ENCODE data around the gene OR51B2. TPM values are rescaled to one million over a fixed set of nuclear protein-coding genes. Genes with fewer than 3 reads are reported as not detected.

Gene OR51B2
- total RNA-seq, 1 experiment from 2014 or later: 17.1 TPM

DNA sequence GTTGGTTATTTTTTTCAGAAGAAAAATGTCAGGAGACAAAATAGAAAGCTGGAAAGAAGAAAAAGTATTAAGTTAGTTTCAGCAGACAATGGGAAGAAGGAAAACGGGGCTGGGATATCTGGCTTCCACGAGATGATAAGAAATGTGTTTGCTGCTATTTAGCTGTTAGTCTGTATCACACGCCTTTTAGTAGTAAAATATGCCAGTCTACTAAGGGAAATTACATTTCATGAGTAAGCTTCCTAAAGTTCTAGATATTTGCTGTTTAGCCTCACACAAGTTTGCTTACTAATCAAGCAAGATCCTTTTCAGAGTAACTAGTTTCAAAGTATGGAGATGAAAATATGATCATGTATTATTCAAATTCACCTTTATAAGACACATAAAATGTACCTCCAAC lies 23.8 kb downstream of the OR51B2 start:
- H3K9me3 ChIP-seq (ENCODE audit: control insufficient read depth in 1 of 2, insufficient read depth in 1 of 2, low read depth in 1 of 2, low read length in 2 of 2): no peaks in the 10 kb centered on the region
- no peak for ATAC-seq
- H3K79me2 ChIP-seq (ENCODE audit: insufficient read depth, low read length): no peaks in the 10 kb centered on the region
- RAD21 ChIA-PET (ENCODE audit: low non-redundant PET in 1 of 2, low total read pairs in 2 of 2, uncharacterized antibody in 2 of 2, unreplicated experiment in 2 of 2): no interaction called here
- no peak overlapping the region for H3K4me3 ChIP-seq (replicated peaks in 1 of 2; ENCODE audit: low read depth in 1 of 2, low read length in 2 of 2)
- no peaks in the 10 kb centered on the region for H3K4me1 ChIP-seq (ENCODE audit: control insufficient read depth in 1 of 2, insufficient read depth in 2 of 2, low read length in 2 of 2)
- H3K36me3 ChIP-seq (ENCODE audit: control insufficient read depth in 1 of 2, insufficient read depth in 2 of 2, low read length in 2 of 2): peaks cover 7 to 26% of the 10 kb centered on the region in 2 experiments; a peak in 2 of 4 replicates
- BruUV-seq (replicated peaks): no TSS peak
- TF ChIP-seq YY1 (IDR thresholded peaks at IDR 0.05; ENCODE audit: extremely low read depth, insufficient replicate concordance, low read depth, low read length) (no peak), ZNF274 (IDR thresholded peaks at IDR 0.05; ENCODE audit: low read depth, low read length) (no peak), JUND (IDR thresholded peaks at IDR 0.05) (no peak), RAD21 (IDR thresholded peaks at IDR 0.05; ENCODE audit: low read depth) (no peak), ZFX (IDR thresholded peaks at IDR 0.05) (no peak), EGR1 (IDR thresholded peaks at IDR 0.05; ENCODE audit: low read depth) (no peak), CEBPB (IDR thresholded peaks at IDR 0.05; ENCODE audit: low read depth) (no peak), SRF (IDR thresholded peaks at IDR 0.05; ENCODE audit: low read depth) (no peak), FOSL1 (IDR thresholded peaks at IDR 0.05; ENCODE audit: low read depth) (no peak), MAX (IDR thresholded peaks at IDR 0.05) (no peak), POLR2AphosphoS5 (IDR thresholded peaks at IDR 0.05; ENCODE audit: low read depth, low read length) (no peak), SP1 (IDR thresholded peaks at IDR 0.05; ENCODE audit: low read depth) (no peak), TCF7L2 (IDR thresholded peaks at IDR 0.05; ENCODE audit: borderline replicate concordance, extremely low read depth, insufficient read depth, insufficient read length) (no peak)
- TF ChIP-seq, protein P1, sequence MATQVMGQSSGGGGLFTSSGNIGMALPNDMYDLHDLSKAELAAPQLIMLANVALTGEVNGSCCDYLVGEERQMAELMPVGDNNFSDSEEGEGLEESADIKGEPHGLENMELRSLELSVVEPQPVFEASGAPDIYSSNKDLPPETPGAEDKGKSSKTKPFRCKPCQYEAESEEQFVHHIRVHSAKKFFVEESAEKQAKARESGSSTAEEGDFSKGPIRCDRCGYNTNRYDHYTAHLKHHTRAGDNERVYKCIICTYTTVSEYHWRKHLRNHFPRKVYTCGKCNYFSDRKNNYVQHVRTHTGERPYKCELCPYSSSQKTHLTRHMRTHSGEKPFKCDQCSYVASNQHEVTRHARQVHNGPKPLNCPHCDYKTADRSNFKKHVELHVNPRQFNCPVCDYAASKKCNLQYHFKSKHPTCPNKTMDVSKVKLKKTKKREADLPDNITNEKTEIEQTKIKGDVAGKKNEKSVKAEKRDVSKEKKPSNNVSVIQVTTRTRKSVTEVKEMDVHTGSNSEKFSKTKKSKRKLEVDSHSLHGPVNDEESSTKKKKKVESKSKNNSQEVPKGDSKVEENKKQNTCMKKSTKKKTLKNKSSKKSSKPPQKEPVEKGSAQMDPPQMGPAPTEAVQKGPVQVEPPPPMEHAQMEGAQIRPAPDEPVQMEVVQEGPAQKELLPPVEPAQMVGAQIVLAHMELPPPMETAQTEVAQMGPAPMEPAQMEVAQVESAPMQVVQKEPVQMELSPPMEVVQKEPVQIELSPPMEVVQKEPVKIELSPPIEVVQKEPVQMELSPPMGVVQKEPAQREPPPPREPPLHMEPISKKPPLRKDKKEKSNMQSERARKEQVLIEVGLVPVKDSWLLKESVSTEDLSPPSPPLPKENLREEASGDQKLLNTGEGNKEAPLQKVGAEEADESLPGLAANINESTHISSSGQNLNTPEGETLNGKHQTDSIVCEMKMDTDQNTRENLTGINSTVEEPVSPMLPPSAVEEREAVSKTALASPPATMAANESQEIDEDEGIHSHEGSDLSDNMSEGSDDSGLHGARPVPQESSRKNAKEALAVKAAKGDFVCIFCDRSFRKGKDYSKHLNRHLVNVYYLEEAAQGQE (IDR thresholded peaks at IDR 0.05; ENCODE audit: low read depth): no peak
- TF ChIP-seq, protein P2, sequence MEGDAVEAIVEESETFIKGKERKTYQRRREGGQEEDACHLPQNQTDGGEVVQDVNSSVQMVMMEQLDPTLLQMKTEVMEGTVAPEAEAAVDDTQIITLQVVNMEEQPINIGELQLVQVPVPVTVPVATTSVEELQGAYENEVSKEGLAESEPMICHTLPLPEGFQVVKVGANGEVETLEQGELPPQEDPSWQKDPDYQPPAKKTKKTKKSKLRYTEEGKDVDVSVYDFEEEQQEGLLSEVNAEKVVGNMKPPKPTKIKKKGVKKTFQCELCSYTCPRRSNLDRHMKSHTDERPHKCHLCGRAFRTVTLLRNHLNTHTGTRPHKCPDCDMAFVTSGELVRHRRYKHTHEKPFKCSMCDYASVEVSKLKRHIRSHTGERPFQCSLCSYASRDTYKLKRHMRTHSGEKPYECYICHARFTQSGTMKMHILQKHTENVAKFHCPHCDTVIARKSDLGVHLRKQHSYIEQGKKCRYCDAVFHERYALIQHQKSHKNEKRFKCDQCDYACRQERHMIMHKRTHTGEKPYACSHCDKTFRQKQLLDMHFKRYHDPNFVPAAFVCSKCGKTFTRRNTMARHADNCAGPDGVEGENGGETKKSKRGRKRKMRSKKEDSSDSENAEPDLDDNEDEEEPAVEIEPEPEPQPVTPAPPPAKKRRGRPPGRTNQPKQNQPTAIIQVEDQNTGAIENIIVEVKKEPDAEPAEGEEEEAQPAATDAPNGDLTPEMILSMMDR (IDR thresholded peaks at IDR 0.05 in 2 of 3, conservative IDR thresholded peaks at IDR 0.05 in 1 of 3; ENCODE audit: borderline replicate concordance in 1 of 3, insufficient read depth in 1 of 3, low read depth in 2 of 3, low read length in 2 of 3): no peak
- H3K27me3 ChIP-seq (ENCODE audit: insufficient read depth, low read length): no peaks in the 10 kb centered on the region
- no peak overlapping the region for H3K27ac ChIP-seq (ENCODE audit: low read depth, low read length)
- no peak overlapping the region for H3K9ac ChIP-seq (ENCODE audit: low read length)
- intact Hi-C loops (cut with micrococcal nuclease): no loop called here
- POLR2A ChIA-PET: no interaction called here
- DNase-seq (ENCODE audit: low read depth, low spot score): no peak
- CTCF ChIA-PET: no interaction called here
- no peak overlapping the region for H2AFZ ChIP-seq (ENCODE audit: low read depth, low read length, poor library complexity, severe bottlenecking)
- no peaks in the 10 kb centered on the region for H3K9me2 ChIP-seq (ENCODE audit: insufficient read depth)
- no peak overlapping the region for H3K4me2 ChIP-seq (ENCODE audit: low read length)
- no peaks in the 10 kb centered on the region for H4K20me1 ChIP-seq (ENCODE audit: insufficient read depth)

Measured in HCT116 (cell line).